Psoas muscle (tissue), 8 donors: ENCODE results near the gene EXOC2. TPM values are rescaled to one million over a fixed set of nuclear protein-coding genes. Genes with fewer than 3 reads are reported as not detected.

Experiments used
- ATAC-seq, 4 donors: fragments of 200-7000 bp; cut with Tn5 transposase; one replicate each; pipeline ENCODE4 v1.9.1; 2020; ENCODE audit warnings: moderate library complexity in 3 of 4, mild to moderate bottlenecking in 2 of 4
- DNase-seq, 2 donors: peaks; one replicate each; pipeline ENCODE4 v3.0.0-alpha.2; 2020
- H3K27ac ChIP-seq: fragments of 200-600 bp; one replicate; pipeline ENCODE4 v1.8.0; 2022
- H3K27me3 ChIP-seq, 3 donors: fragments of 200-600 bp in 1 of 3; one replicate each; pipeline versions ENCODE4 v1.6.1 to v1.8.0; 2013 to 2022; ENCODE audit warnings: low read length in 2 of 3, mild to moderate bottlenecking in 2 of 3, moderate library complexity in 1 of 3; ENCODE audit not compliant: insufficient read depth in 3 of 3
- H3K36me3 ChIP-seq, 2 donors: fragments of 200-600 bp in 1 of 2; one replicate each; pipeline versions ENCODE4 v1.6.1 to v1.8.0; 2013 to 2022; ENCODE audit warnings: low read depth in 1 of 2, mild to moderate bottlenecking in 1 of 2, moderate library complexity in 1 of 2; ENCODE audit not compliant: insufficient read depth in 1 of 2
- H3K4me1 ChIP-seq: fragments of 200-600 bp; one replicate; pipeline ENCODE4 v1.8.0; 2022
- H3K4me3 ChIP-seq: fragments of 200-600 bp; one replicate; pipeline ENCODE4 v1.8.0; 2022; ENCODE audit warnings: mild to moderate bottlenecking
- H3K9me3 ChIP-seq: fragments of 200-600 bp; one replicate; pipeline ENCODE4 v1.8.0; 2022
- WGBS, 3 donors: extraction: QIAGEN DNeasy Blood & Tissue Kit; methylation state at CpG; one replicate each; pipeline versions ENCODE4 v1.1.6 to v1.1.7; 2013; 5-methylcytosine and 5-hydroxymethylcytosine counted together
- intact Hi-C, 2 donors: fragments of 100-400 bp; cut with DNase I; formaldehyde crosslinking; loops; one replicate each; pipeline versions ENCODE4 v1.11.0 to v1.14.2; 2022
- polyA plus RNA-seq, 3 donors: library from polyadenylated mRNA; stranded (reverse); fragments of 200-250 nt; gene quantifications; one replicate each; pipeline ENCODE4 v1.2.3, GENCODE V29; 2013
- total RNA-seq, 4 donors: library from RNA; stranded (reverse); fragmentation: NEBNext Ultra II Directional in 2 of 4; extraction: Animal tissue kit (Norgen Biotek cat#: 25700) in 2 of 4; gene quantifications; one replicate each; pipeline versions ENCODE4 v1.2.1 to v1.2.4, GENCODE V29; 2021 to 2023
- TF ChIP-seq, protein P1 (sequence below): fragments of 200-600 bp; IDR thresholded peaks from one replicate; pipeline ENCODE4 v1.8.0; 2022; ENCODE audit warnings: antibody characterized with exemption
- donor health status: healthy with polysubstance abuse.
- donor health status: DM: no; HTN: no; CAD: no; lungs with moderate emphysema.
- donor health status: Bipolar disorder and iron deficiency.
- donor health status: healthy.
- donor health status: DM: yes; HTN: yes; CAD: no.
- donor health status: DM: no; HTN: no; CAD: no.
- donor health status: DM: no; HTN: no; CAD: no.
- donor health status: DM: yes; HTN: yes; CAD: no.

EXOC2 gene
- total and polyA plus RNA-seq, 7 donors = 5.7 to 15.9 (median 8.0) TPM

DNA sequence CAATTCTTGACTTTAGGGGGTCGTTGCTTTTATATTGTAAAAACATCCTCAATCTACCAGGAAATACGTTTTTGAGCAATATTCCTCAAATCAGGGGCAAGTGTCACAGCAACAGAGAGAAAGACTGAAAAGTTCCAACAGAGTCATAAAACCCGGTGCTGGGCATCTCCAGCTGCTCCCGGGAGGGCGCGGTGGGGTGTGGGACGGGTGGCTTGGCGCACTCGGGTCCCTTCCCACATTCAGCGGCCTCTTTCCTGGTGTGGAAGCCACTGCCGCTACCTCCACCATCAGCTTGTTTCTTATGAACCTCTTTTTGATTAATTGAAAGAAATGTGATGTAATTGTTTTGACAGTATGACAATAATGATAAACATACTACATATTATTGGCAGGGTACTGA, 203.2 kb downstream of the EXOC2 start:
- DNase-seq = no peak
- Histone ChIP-seq H3K36me3 (peaks cover 0 to 61% of the 10 kb centered on the region in 2 donors), H3K27me3 (no peaks in the 10 kb centered on the region), H3K4me3 (no peak overlapping the region), H3K9me3 (no peaks in the 10 kb centered on the region), H3K27ac (no peak overlapping the region), H3K4me1 (no peaks in the 10 kb centered on the region)
- 94 to 97% (median 97%) methylated on average over 11 of the region's 11 CpGs for WGBS, 3 donors
- TF ChIP-seq, protein P1, sequence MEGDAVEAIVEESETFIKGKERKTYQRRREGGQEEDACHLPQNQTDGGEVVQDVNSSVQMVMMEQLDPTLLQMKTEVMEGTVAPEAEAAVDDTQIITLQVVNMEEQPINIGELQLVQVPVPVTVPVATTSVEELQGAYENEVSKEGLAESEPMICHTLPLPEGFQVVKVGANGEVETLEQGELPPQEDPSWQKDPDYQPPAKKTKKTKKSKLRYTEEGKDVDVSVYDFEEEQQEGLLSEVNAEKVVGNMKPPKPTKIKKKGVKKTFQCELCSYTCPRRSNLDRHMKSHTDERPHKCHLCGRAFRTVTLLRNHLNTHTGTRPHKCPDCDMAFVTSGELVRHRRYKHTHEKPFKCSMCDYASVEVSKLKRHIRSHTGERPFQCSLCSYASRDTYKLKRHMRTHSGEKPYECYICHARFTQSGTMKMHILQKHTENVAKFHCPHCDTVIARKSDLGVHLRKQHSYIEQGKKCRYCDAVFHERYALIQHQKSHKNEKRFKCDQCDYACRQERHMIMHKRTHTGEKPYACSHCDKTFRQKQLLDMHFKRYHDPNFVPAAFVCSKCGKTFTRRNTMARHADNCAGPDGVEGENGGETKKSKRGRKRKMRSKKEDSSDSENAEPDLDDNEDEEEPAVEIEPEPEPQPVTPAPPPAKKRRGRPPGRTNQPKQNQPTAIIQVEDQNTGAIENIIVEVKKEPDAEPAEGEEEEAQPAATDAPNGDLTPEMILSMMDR = no peak
- intact Hi-C loops = no loop called here
- ATAC-seq = no peak

DNA sequence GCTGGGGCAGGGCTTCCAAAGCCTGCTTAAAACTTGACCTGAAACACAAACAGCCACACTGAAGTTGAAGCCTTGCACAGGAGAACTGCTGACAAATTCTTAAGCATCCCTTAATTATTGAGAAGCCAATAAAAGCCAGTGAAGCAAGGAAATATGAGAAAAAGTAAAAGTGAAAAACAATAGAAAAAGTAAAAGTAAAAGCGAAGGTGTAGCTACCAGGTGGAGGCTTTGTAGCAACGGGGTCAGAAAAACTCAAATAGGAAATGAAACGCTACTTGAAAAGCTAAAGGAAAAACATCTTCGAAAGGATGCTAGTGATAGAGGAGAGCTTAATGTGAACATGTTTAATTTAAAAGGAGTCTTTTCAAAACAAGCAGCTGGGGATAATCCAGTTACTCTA, 203.9 kb downstream of the EXOC2 start:
- Histone ChIP-seq H3K9me3 (no peaks in the 10 kb centered on the region), H3K4me1 (no peaks in the 10 kb centered on the region), H3K27me3 (no peaks in the 10 kb centered on the region), H3K4me3 (no peak overlapping the region), H3K36me3 (peaks cover 0 to 56% of the 10 kb centered on the region in 2 donors), H3K27ac (no peak overlapping the region)
- DNase-seq (no peak), ATAC-seq (no peak)
- WGBS, 3 donors = 92 to 96% (median 94%) methylated on average over 4 of the region's 4 CpGs
- intact Hi-C loops = no loop called here
- TF ChIP-seq, protein P1 = no peak

DNA sequence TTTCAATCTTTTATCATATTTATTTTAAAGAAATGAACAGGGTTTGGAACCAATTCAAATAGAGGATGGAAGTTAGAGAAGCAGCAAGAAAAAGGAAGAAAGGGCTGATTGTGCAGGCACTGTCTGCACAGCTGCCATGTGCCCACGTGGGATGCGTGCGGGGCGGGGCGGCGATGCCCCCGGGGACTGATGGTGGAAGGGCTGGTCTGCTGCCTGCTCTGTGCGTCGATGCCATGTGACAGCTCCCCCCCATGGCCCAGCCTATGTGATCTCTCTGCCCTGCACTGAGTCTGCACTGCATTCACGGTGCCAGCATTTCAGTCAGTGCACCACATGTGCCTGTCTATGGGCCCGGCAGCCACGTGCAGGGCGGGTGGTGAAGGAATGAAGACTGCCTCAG, 205.0 kb downstream of the EXOC2 start:
- no peak for DNase-seq
- Histone ChIP-seq H3K4me3 (no peak overlapping the region), H3K9me3 (no peaks in the 10 kb centered on the region), H3K36me3 (peaks cover 0 to 56% of the 10 kb centered on the region in 2 donors), H3K4me1 (no peaks in the 10 kb centered on the region), H3K27me3 (peaks cover 0 to 4% (median 0%) of the 10 kb centered on the region in 3 donors), H3K27ac (no peak overlapping the region)
- 73 to 75% (median 73%) methylated on average over 13 of the region's 13 CpGs for WGBS, 3 donors
- TF ChIP-seq, protein P1 = no peak
- ATAC-seq = no peak
- intact Hi-C loops = no loop called here

DNA sequence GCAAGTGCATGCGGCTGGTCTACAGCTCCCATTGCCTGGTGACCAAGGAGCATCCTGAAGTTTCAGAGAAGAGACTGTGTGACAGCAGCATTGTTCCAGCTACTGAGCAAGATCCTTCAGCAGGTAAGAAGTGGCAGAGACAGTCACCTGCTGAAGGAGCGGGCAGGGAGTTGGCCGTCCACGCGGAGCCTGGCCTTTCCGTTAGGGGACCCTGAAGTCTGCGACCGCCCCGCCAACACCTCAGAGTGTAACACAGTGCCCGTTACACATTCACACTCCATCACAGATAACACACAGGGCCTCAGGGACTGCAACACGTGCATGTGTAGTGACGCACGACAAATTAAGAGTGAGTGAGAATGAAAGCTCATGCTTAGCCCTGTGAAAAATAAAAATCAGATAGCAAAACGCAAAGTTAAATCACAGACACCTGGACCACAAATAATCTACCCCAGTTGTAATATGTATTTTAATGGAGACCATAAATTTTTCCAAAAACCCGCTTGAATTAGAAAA, 207.2 kb downstream of the EXOC2 start:
- Histone ChIP-seq H3K4me3 (no peak overlapping the region), H3K36me3 (peaks cover 0 to 48% of the 10 kb centered on the region in 2 donors), H3K4me1 (no peaks in the 10 kb centered on the region), H3K27me3 (peaks cover 0 to 4% (median 0%) of the 10 kb centered on the region in 3 donors), H3K27ac (no peak overlapping the region), H3K9me3 (no peaks in the 10 kb centered on the region)
- TF ChIP-seq, protein P1 = no peak
- 94 to 96% (median 95%) methylated on average over 15 of the region's 15 CpGs for WGBS, 3 donors
- ATAC-seq (no peak), DNase-seq (no peak)
- intact Hi-C loops = no loop called here

DNA sequence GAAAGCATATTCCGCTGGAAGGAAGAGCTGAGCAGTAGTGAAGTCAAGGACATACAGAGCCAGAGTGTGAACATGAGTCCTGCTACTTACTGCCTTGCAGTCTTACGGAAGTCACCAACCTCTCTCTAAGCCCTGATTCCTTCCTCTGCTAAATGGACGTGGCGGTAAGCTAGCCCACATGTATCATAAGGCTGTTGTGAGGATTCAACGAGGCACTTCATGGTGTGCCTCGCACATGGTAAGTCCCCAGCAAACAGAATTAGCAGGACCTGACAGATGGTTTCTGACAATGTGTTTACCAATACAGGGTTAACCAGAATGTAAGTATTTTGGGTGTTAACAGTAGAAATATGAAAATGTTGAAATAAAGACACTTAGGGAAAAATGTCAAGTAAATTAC, 208.2 kb downstream of the EXOC2 start:
- ATAC-seq = no peak
- H3K36me3 ChIP-seq = peaks cover 0 to 38% of the 10 kb centered on the region in 2 donors
- H3K27me3 ChIP-seq = peaks cover 0 to 4% (median 0%) of the 10 kb centered on the region in 3 donors
- DNase-seq = no peak
- no peak overlapping the region for H3K27ac ChIP-seq
- TF ChIP-seq, protein P1 = no peak
- no peak overlapping the region for H3K4me3 ChIP-seq
- 94 to 97% (median 96%) methylated on average over 6 of the region's 6 CpGs for WGBS, 3 donors
- H3K4me1 ChIP-seq = no peaks in the 10 kb centered on the region
- no peaks in the 10 kb centered on the region for H3K9me3 ChIP-seq
- intact Hi-C loops = no loop called here
